ENCODE data around the gene CD99L2.
"Not testable (repeated sequence)": the region's sequence is repeated elsewhere in the genome, so short reads cannot be mapped to it uniquely, and the experiment has no call there.

The CD99L2 gene

GRCh38 chrX:150863191-150863590 is 35.3 kb downstream of the CD99L2 start:
- no peak for DNase-seq (ENCODE audit: insufficient read length, low spot score)
- FAIRE-seq: no peak

GRCh38 chrX:150857453-150857852 is 41.0 kb downstream of the CD99L2 start:
- peak; percentile 65 for FAIRE-seq

GRCh38 chrX:150856785-150857184 is 41.7 kb downstream of the CD99L2 start:
- DNase-seq (ENCODE audit: insufficient read length, low spot score) (no peak), FAIRE-seq (no peak)

More at GRCh38 chrX:150857453-150857852, 41.0 kb downstream of the CD99L2 start:
- no peak for DNase-seq (ENCODE audit: insufficient read length, low spot score)

- DNase-seq (ENCODE audit: insufficient read length, low spot score): no peak
- FAIRE-seq: no peak
Observed at GRCh38 chrX:150856101-150856500, 42.4 kb downstream of the CD99L2 start.

GRCh38 chrX:150854856-150855255 is 43.6 kb downstream of the CD99L2 start:
- DNase-seq (ENCODE audit: insufficient read length, low spot score): no peak
- FAIRE-seq: no peak

GRCh38 chrX:150849996-150850720 is 48.3 kb downstream of the CD99L2 start:
- peak; percentile 37 for FAIRE-seq
- DNase-seq (ENCODE audit: insufficient read length, low spot score): no peak

- DNase-seq (ENCODE audit: insufficient read length, low spot score): no peak
- FAIRE-seq: no peak
Observed at GRCh38 chrX:150849486-150849885, 49.0 kb downstream of the CD99L2 start.

GRCh38 chrX:150848914-150849365 is 49.5 kb downstream of the CD99L2 start:
- FAIRE-seq (peak; percentile 63), DNase-seq (ENCODE audit: insufficient read length, low spot score) (no peak)

GRCh38 chrX:150847088-150847487 is 51.4 kb downstream of the CD99L2 start:
- FAIRE-seq: no peak
- DNase-seq (ENCODE audit: insufficient read length, low spot score): no peak

- no peak for DNase-seq (ENCODE audit: insufficient read length, low spot score)
- no peak for FAIRE-seq
Observed at GRCh38 chrX:150846130-150846529, 52.3 kb downstream of the CD99L2 start.

GRCh38 chrX:150845091-150845490 is 53.4 kb downstream of the CD99L2 start:
- DNase-seq (ENCODE audit: insufficient read length, low spot score) (no peak), FAIRE-seq (no peak)

- FAIRE-seq (no peak), DNase-seq (ENCODE audit: insufficient read length, low spot score) (no peak)
Observed at GRCh38 chrX:150844016-150844415, 54.5 kb downstream of the CD99L2 start.

- FAIRE-seq (no peak), DNase-seq (ENCODE audit: insufficient read length, low spot score) (no peak)
Observed at GRCh38 chrX:150842198-150842685, 56.2 kb downstream of the CD99L2 start.

GRCh38 chrX:150841456-150842197 is 56.8 kb downstream of the CD99L2 start:
- FAIRE-seq (no peak), DNase-seq (ENCODE audit: insufficient read length, low spot score) (no peak)

- DNase-seq (ENCODE audit: insufficient read length, low spot score) (no peak), FAIRE-seq (no peak)
Observed at GRCh38 chrX:150837845-150838244, 60.6 kb downstream of the CD99L2 start.

GRCh38 chrX:150834695-150835094 is 63.8 kb downstream of the CD99L2 start:
- no peak for DNase-seq (ENCODE audit: insufficient read length, low spot score)
- FAIRE-seq: no peak

GRCh38 chrX:150833454-150834056 is 64.9 kb downstream of the CD99L2 start:
- no peak for DNase-seq (ENCODE audit: insufficient read length, low spot score)
- FAIRE-seq: no peak

- no peak for DNase-seq (ENCODE audit: insufficient read length, low spot score)
- no peak for FAIRE-seq
Observed at GRCh38 chrX:150831863-150832262, 66.6 kb downstream of the CD99L2 start.

- FAIRE-seq (no peak), DNase-seq (ENCODE audit: insufficient read length, low spot score) (no peak)
Observed at GRCh38 chrX:150828785-150829184, 69.7 kb downstream of the CD99L2 start.

GRCh38 chrX:150824352-150824751 is 74.1 kb downstream of the CD99L2 start:
- not testable (repeated sequence) for FAIRE-seq; DNase-seq (ENCODE audit: insufficient read length, low spot score)

- not testable (repeated sequence) for DNase-seq (ENCODE audit: insufficient read length, low spot score); FAIRE-seq
Observed at GRCh38 chrX:150823826-150824225, 74.6 kb downstream of the CD99L2 start.

Measured in GM19239 (cell line).